Transverse colon (tissue), 4 donors: ENCODE data around the gene ASNSD1. TPM values are rescaled to one million over a fixed set of nuclear protein-coding genes. Genes with fewer than 3 reads are reported as not detected.
"Not testable (repeated sequence)": the region's sequence is repeated elsewhere in the genome, so short reads cannot be mapped to it uniquely, and the experiment has no call there.

ENCODE experiments used
- DNase-seq: peaks from one replicate; pipeline ENCODE4 v3.0.0-alpha.2; 2019
- H3K27ac ChIP-seq, 4 donors: fragments of 200-600 bp; sonication (generic); 2 replicates each; pipeline ENCODE4 v1.5.1; 2016 to 2018; ENCODE audit warnings: inconsistent platforms in 4 of 4
- H3K27me3 ChIP-seq: fragments of 200-600 bp; sonication (generic); 2 replicates; pipeline ENCODE4 v1.5.1; 2017; ENCODE audit warnings: inconsistent platforms
- H3K36me3 ChIP-seq, 4 donors: fragments of 200-600 bp; sonication (generic); 2 replicates each; pipeline ENCODE4 v1.5.1; 2017 to 2019; ENCODE audit warnings: inconsistent platforms in 4 of 4
- H3K4me1 ChIP-seq, 4 donors: fragments of 200-600 bp; sonication (generic); 2 replicates each; pipeline ENCODE4 v1.5.1; 2017 to 2020; ENCODE audit warnings: inconsistent platforms in 4 of 4
- H3K4me3 ChIP-seq, 4 donors: fragments of 200-600 bp; sonication (generic); 1 replicate in 1 of 4; 2 replicates in 3 of 4; pipeline versions ENCODE4 v1.5.1 to v1.6.1; 2017 to 2019; ENCODE audit warnings: inconsistent platforms in 4 of 4
- H3K9me3 ChIP-seq, 2 donors: fragments of 200-600 bp; sonication (generic); 2 replicates each; pipeline ENCODE4 v1.5.1; 2017 to 2019; ENCODE audit warnings: inconsistent platforms in 2 of 2
- EP300 ChIP-seq: sonication (generic); formaldehyde crosslinking; IDR thresholded peaks from one replicate; pipeline ENCODE4 v1.6.1; 2017; ENCODE audit warnings: antibody characterized with exemption, low read depth
- POLR2A ChIP-seq: fragments of 450-650 bp; IDR thresholded peaks from one replicate; pipeline ENCODE4 v1.6.1; 2016; ENCODE audit warnings: antibody characterized with exemption, mild to moderate bottlenecking, moderate library complexity
- POLR2AphosphoS5 ChIP-seq, 3 donors: sonication (generic); formaldehyde crosslinking; IDR thresholded peaks; one replicate each; pipeline ENCODE4 v1.6.1; 2016; ENCODE audit warnings: antibody characterized with exemption in 3 of 3
- WGBS, 2 donors: methylation state at CpG; one replicate each; pipeline ENCODE4 v1.1.5; 2018; ENCODE audit warnings: low coverage in 1 of 2; 5-methylcytosine and 5-hydroxymethylcytosine counted together
- in situ Hi-C, 4 donors: fragments of 200-750 bp; cut with MboI; loops; one replicate each; pipeline versions ENCODE4 v1.15.0 to v1.15.1; 2017; ENCODE audit warnings: low sequenced_read_pairs in 3 of 4, low pct_ligation_motif_present in 1 of 4, low pct_unique_long_range_greater_than_20kb in 1 of 4
- intact Hi-C: fragments of 100-400 bp; cut with DNase I; formaldehyde crosslinking; loops from one replicate; pipeline ENCODE4 v1.15.1; 2023; ENCODE audit warnings: low total_unique reads
- total RNA-seq, 4 donors: library from RNA; depleted of rRNA; stranded (reverse); fragments of >200 nt; gene quantifications; one replicate each; pipeline ENCODE4 v1.1.0, GENCODE V29; 2016
- TF ChIP-seq, protein P1 (sequence below), 5 experiments: fragments of 200-600 bp in 3 of 5; fragments of 450-650 bp in 2 of 5; sonication (generic) in 3 of 5; IDR thresholded peaks; 1 replicate in 2 of 5; 2 replicates in 3 of 5; pipeline ENCODE4 v1.5.1; 2016 to 2017; ENCODE audit warnings: antibody characterized with exemption in 5 of 5, inconsistent platforms in 3 of 5, mild to moderate bottlenecking in 2 of 5, moderate library complexity in 1 of 5

The ASNSD1 gene
- total RNA-seq, 4 donors from 2014 or later, result 11.3 to 35.2 (median 20.2) TPM

DNA sequence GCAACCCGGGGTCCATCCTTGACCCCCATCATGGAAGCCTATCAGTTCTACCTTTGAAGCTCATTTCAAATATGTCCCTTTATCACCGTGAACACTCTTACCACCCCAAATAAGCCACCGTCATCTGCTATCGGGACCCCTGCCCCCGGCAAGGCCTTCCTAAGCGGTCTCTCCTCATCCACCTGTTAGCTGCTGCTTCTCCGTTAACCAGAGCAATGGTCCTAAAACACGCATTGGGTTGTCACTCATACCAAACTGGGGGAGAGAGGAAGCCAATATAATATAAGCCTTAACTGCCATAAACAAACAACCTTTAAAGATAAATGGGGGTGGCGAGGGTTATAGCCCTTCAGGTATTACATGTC lies 680 bp downstream of the ASNSD1 start:
- WGBS, 2 donors, result 3 to 17% methylated on average over 1 to 9 of the region's 9 CpGs
- H3K4me1 ChIP-seq, result peaks cover 0 to 29% (median 13%) of the 10 kb centered on the region in 4 donors
- in situ Hi-C loops (loop anchor here in 2 of 4 donors (25.0 kb wide), 2 partner anchors 125 to 400 kb away; partner anchors contain the start of genes MSTN (in 1 of the 2), ORMDL1 (in 1 of the 2) and PMS1 (in 1 of the 2)), intact Hi-C loops (loop anchor here (5.0 kb wide), 1 partner anchor 35 kb away; no protein-coding TSS in a partner anchor)
- peak overlapping the region; percentile 79 to 90 (median 80) for H3K4me3 ChIP-seq
- no peak for DNase-seq
- no peaks in the 10 kb centered on the region for H3K27me3 ChIP-seq
- no peaks in the 10 kb centered on the region for H3K9me3 ChIP-seq
- peak overlapping the region; percentile 85 to 90 (median 88) for H3K27ac ChIP-seq
- TF ChIP-seq POLR2AphosphoS5 (IDR thresholded peaks at IDR 0.05) (no peak), EP300 (no peak), POLR2A (no peak)
- TF ChIP-seq, protein P1, sequence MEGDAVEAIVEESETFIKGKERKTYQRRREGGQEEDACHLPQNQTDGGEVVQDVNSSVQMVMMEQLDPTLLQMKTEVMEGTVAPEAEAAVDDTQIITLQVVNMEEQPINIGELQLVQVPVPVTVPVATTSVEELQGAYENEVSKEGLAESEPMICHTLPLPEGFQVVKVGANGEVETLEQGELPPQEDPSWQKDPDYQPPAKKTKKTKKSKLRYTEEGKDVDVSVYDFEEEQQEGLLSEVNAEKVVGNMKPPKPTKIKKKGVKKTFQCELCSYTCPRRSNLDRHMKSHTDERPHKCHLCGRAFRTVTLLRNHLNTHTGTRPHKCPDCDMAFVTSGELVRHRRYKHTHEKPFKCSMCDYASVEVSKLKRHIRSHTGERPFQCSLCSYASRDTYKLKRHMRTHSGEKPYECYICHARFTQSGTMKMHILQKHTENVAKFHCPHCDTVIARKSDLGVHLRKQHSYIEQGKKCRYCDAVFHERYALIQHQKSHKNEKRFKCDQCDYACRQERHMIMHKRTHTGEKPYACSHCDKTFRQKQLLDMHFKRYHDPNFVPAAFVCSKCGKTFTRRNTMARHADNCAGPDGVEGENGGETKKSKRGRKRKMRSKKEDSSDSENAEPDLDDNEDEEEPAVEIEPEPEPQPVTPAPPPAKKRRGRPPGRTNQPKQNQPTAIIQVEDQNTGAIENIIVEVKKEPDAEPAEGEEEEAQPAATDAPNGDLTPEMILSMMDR (IDR thresholded peaks at IDR 0.05), result no peak
- peaks cover 0 to 14% (median 0%) of the 10 kb centered on the region in 4 donors for H3K36me3 ChIP-seq

DNA sequence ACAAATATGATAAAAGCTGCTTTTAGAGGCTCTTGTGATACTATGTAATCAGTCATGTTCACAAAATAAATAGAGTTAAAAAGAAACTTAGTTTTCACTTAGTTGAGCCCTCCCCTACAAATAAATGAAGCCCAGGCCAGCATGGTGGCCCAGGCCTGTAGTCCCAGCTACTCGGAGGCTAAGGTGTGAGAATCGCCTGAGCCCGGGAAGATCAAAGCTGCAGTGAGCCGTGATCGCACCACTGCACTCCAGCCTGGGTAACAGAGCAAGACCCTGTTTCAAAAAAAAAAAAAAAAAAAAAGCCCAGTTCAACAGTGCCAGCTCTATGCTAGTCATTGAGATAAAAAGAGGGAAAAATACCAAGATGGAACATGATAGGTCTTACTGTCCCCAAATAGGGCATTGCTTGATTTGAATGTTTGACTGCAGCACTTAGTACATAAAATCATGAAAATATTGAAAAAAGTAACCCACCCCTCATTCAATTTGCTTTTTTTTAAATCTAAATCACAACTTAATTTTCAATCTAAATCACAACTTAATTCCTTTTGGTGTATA lies 1.5 kb downstream of the ASNSD1 start:
- in situ Hi-C loops, result loop anchor here in 2 of 4 donors (25.0 kb wide), 2 partner anchors 125 to 400 kb away; partner anchors contain the start of genes MSTN (in 1 of the 2), ORMDL1 (in 1 of the 2) and PMS1 (in 1 of the 2)
- no peaks in the 10 kb centered on the region for H3K9me3 ChIP-seq
- H3K4me1 ChIP-seq, result peaks cover 0 to 29% (median 13%) of the 10 kb centered on the region in 4 donors
- TF ChIP-seq EP300 (no peak), POLR2A (no peak)
- WGBS, 2 donors, result 64% methylated on average over 5 of the region's 5 CpGs; no CpG with 5 or more reads in 1 of the 2 donors
- intact Hi-C loops, result loop anchor here (5.0 kb wide), 1 partner anchor 35 kb away; no protein-coding TSS in a partner anchor
- peak overlapping the region in 2 of 4 donors; percentile 79 to 90 for H3K4me3 ChIP-seq
- DNase-seq, result no peak
- H3K27me3 ChIP-seq, result no peaks in the 10 kb centered on the region
- peaks cover 0 to 22% (median 0%) of the 10 kb centered on the region in 4 donors for H3K36me3 ChIP-seq
- no peak overlapping the region for H3K27ac ChIP-seq

DNA sequence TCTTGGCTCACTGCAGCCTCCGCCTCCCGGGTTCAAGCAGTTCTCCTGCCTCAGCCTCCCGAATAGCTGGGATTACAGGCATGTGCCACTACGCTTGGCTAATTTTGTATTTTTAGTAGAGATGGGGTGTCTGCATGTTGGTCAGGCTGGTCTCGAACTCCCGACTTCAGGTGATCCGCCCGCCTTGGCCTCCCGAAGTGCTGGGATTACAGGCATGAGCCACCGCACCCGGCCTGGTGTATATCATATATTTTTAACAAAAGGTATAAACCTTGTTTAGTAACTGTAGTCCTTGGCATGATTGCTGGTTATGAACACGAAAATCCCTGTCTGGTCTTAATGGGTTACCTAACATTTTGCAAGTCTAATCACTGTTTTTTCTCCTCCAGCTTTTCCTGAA lies 2.1 kb downstream of the ASNSD1 start:
- H3K4me3 ChIP-seq, H3K27ac ChIP-seq, H3K27me3 ChIP-seq, DNase-seq, H3K9me3 ChIP-seq: not testable (repeated sequence)
- 95 to 100% methylated on average over 4 to 12 of the region's 12 CpGs for WGBS, 2 donors
- Histone ChIP-seq H3K36me3 (peaks cover 0 to 27% (median 2%) of the 10 kb centered on the region in 4 donors), H3K4me1 (peaks cover 0 to 29% (median 13%) of the 10 kb centered on the region in 4 donors)
- intact Hi-C loops, result loop anchor here (5.0 kb wide), 1 partner anchor 34 kb away; no protein-coding TSS in a partner anchor
- in situ Hi-C loops, result loop anchor here in 2 of 4 donors (25.0 kb wide), 2 partner anchors 124 to 399 kb away; partner anchors contain the start of genes MSTN (in 1 of the 2), ORMDL1 (in 1 of the 2) and PMS1 (in 1 of the 2)

- in situ Hi-C loops, result loop anchor here in 2 of 4 donors (25.0 kb wide), 2 partner anchors 117 to 392 kb away; partner anchors contain the start of genes MSTN (in 1 of the 2), ORMDL1 (in 1 of the 2) and PMS1 (in 1 of the 2)
- Histone ChIP-seq H3K27ac (no peak overlapping the region), H3K4me3 (no peak overlapping the region), H3K9me3 (no peaks in the 10 kb centered on the region), H3K4me1 (peaks cover 6 to 9% (median 7%) of the 10 kb centered on the region in 4 donors), H3K27me3 (no peaks in the 10 kb centered on the region), H3K36me3 (peaks cover 0 to 39% (median 6%) of the 10 kb centered on the region in 4 donors)
- WGBS, 2 donors, result 98 to 100% methylated on average over 1 to 5 of the region's 5 CpGs
- no peak for DNase-seq
- intact Hi-C loops, result no loop called here
- no peak for TF ChIP-seq EP300
- TF ChIP-seq, protein P1 (IDR thresholded peaks at IDR 0.05), result no peak
- TF ChIP-seq POLR2A, result no peak
- no peak for TF ChIP-seq POLR2AphosphoS5 (IDR thresholded peaks at IDR 0.05)
These were observed 8.7 kb downstream of the ASNSD1 start for GRCh38 chr2:189669913-189670312.

DNA sequence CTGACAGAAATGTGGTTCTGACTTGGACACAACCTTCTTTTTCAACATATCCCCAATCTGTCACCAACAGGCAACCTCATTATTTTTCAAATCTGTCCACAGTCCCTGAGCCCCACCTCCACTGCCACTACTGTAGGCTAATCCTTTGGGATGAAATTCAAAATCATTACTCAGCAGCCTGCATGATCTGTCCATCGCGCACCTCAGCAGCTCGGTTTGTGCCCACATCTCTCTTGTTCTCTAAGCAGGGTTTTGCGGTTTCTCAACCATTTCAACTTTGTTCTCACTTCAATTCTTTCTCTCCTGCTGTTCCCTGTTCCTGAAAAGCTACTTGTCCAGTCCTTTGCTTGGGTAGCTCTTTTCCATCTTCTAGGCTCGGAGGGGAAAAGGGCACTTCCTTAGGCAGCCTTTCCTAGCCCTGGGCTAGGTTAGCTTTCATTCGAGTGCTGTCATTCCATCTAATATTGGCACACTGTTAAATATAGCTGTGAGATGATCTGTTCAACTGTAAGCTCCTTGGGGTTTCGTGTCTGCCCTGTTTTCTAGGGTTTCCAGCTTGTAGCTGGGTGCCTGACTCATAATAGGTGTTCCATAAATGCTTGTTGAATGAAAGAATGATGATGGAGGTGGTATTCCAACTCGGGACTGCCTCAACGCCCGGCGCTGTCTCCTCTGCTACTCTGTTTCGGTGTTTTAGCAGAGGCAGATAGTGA lies 12.6 kb downstream of the ASNSD1 start:
- H3K27me3 ChIP-seq, result no peaks in the 10 kb centered on the region
- peaks cover 0 to 7% (median 2%) of the 10 kb centered on the region in 4 donors for H3K36me3 ChIP-seq
- no peaks in the 10 kb centered on the region for H3K9me3 ChIP-seq
- DNase-seq, result no peak
- H3K4me3 ChIP-seq, result peak overlapping the region in 3 of 4 donors; percentile 47 to 82 (median 49)
- 40 to 70% methylated on average over 4 to 12 of the region's 12 CpGs for WGBS, 2 donors
- H3K4me1 ChIP-seq, result peaks cover 8 to 22% (median 12%) of the 10 kb centered on the region in 4 donors
- no peak for TF ChIP-seq POLR2A
- TF ChIP-seq, protein P1 (IDR thresholded peaks at IDR 0.05), result no peak
- TF ChIP-seq EP300, result no peak
- no peak for TF ChIP-seq POLR2AphosphoS5 (IDR thresholded peaks at IDR 0.05)
- in situ Hi-C loops (loop anchor here in 2 of 4 donors (25.0 kb wide), 2 partner anchors 113 to 388 kb away; partner anchors contain the start of genes MSTN (in 1 of the 2), ORMDL1 (in 1 of the 2) and PMS1 (in 1 of the 2)), intact Hi-C loops (no loop called here)
- peak overlapping the region; percentile 93 to 98 (median 94) for H3K27ac ChIP-seq
